ENCODE measurements around the gene REP15.
A peak's percentile ranks its signal among the peaks of the same experiment; 100 is the strongest.

DNA sequence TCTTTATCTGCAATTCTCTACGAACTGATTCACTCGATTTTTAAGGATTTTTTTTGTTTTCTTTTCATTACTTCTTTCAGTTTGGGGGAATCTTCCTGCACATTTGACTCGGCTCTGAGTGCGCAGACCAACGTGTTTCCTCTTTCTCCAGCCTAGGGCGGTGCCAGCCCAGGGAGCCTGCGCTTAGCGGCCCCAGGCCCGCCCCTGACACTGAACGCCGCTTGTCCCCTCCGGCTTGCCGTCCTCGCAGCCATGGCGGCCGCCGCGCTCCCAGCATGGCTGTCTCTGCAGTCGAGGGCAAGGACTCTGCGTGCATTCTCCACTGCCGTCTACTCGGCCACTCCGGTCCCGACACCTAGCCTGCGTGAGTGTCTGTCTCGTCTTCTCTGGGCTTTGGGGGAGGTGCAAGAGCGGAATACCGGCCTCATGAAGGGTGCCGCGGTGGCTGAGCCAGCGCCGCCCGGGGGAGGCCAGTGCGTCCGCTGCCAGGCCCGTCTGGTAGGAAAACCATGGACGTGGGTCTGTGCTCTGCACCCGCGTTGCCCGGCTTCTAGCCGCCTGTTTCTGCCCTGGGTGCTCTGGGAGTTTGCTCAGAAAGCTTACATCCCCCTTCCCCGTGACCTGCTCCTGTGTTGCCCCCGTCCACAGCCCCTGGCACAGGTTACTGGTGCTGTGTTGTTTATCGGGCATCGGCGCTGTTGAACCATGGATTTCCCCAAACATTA is 14.5 kb downstream of the REP15 start, which contains the start of gene MRPS35:
- TF ChIP-seq, protein P1, sequence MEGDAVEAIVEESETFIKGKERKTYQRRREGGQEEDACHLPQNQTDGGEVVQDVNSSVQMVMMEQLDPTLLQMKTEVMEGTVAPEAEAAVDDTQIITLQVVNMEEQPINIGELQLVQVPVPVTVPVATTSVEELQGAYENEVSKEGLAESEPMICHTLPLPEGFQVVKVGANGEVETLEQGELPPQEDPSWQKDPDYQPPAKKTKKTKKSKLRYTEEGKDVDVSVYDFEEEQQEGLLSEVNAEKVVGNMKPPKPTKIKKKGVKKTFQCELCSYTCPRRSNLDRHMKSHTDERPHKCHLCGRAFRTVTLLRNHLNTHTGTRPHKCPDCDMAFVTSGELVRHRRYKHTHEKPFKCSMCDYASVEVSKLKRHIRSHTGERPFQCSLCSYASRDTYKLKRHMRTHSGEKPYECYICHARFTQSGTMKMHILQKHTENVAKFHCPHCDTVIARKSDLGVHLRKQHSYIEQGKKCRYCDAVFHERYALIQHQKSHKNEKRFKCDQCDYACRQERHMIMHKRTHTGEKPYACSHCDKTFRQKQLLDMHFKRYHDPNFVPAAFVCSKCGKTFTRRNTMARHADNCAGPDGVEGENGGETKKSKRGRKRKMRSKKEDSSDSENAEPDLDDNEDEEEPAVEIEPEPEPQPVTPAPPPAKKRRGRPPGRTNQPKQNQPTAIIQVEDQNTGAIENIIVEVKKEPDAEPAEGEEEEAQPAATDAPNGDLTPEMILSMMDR (IDR thresholded peaks at IDR 0.05): peak in 1 of 3 experiments; percentile 26
- TF ChIP-seq POLR2AphosphoS5 (IDR thresholded peaks at IDR 0.05; ENCODE audit: insufficient read depth in 1 of 2, low read depth in 1 of 2): peak; percentile 96 to 97

Measured in vagina (tissue), 2 donors.